GM18951 (cell line): ENCODE results near the gene PTPRK.

Experiments used
- POLR2A ChIP-seq: IDR thresholded peaks from 4 replicates; pipeline ENCODE4 v1.6.1; 2011; ENCODE audit warnings: mild to moderate bottlenecking; ENCODE audit not compliant: insufficient read length, insufficient read depth; ENCODE audit errors: extremely low read depth
- in situ Hi-C: fragments of 300-500 bp; cut with MboI; formaldehyde crosslinking; loops from one replicate; pipeline ENCODE4 v1.12.0; 2022; ENCODE audit warnings: low sequenced_read_pairs, mixed read lengths, inconsistent platforms; ENCODE audit not compliant: unreplicated experiment

The PTPRK gene

GRCh38 chr6:128368213-128368944, 152.0 kb downstream of the PTPRK start:
- in situ Hi-C loops: no loop called here
- TF ChIP-seq POLR2A: no peak

GRCh38 chr6:128367437-128367836, 153.0 kb downstream of the PTPRK start:
- TF ChIP-seq POLR2A: no peak

GRCh38 chr6:128365520-128366160, 154.8 kb downstream of the PTPRK start:
- TF ChIP-seq POLR2A: no peak
- in situ Hi-C loops: no loop called here

More at GRCh38 chr6:128367437-128367836, 153.0 kb downstream of the PTPRK start:
- in situ Hi-C loops: no loop called here

- TF ChIP-seq POLR2A: no peak
- in situ Hi-C loops: no loop called here
These were observed 155.5 kb downstream of the PTPRK start for GRCh38 chr6:128364766-128365519.

- no peak for TF ChIP-seq POLR2A
- in situ Hi-C loops: no loop called here
These were observed 157.2 kb downstream of the PTPRK start for GRCh38 chr6:128363020-128363813.

GRCh38 chr6:128361378-128361777, 159.0 kb downstream of the PTPRK start:
- in situ Hi-C loops: no loop called here
- no peak for TF ChIP-seq POLR2A

- TF ChIP-seq POLR2A: no peak
- in situ Hi-C loops: no loop called here
These were observed 162.1 kb downstream of the PTPRK start for GRCh38 chr6:128358244-128358776.

- in situ Hi-C loops: no loop called here
- no peak for TF ChIP-seq POLR2A
These were observed 162.8 kb downstream of the PTPRK start for GRCh38 chr6:128357392-128358130.

- in situ Hi-C loops: no loop called here
- no peak for TF ChIP-seq POLR2A
These were observed 168.0 kb downstream of the PTPRK start for GRCh38 chr6:128352366-128352765.

GRCh38 chr6:128351255-128351514, 169.2 kb downstream of the PTPRK start:
- no peak for TF ChIP-seq POLR2A
- in situ Hi-C loops: no loop called here

- no peak for TF ChIP-seq POLR2A
- in situ Hi-C loops: no loop called here
These were observed 169.8 kb downstream of the PTPRK start for GRCh38 chr6:128350416-128351254.
